ENCODE results near the gene KNSTRN. TPM values are rescaled to one million over a fixed set of nuclear protein-coding genes. Genes with fewer than 3 reads are reported as not detected.

KNSTRN gene
- polyA plus RNA-seq, 1 donor: 46.4 TPM

- DNase-seq: no peak
Observed at GRCh38 chr15:40365624-40366456, 16.7 kb upstream of the KNSTRN start.

- no peak for DNase-seq
Observed at GRCh38 chr15:40366457-40367370, 15.8 kb upstream of the KNSTRN start.

GRCh38 chr15:40367371-40367685 is 15.2 kb upstream of the KNSTRN start:
- no peak for DNase-seq

- DNase-seq: peak; percentile 83
Observed at GRCh38 chr15:40367686-40368611, 14.6 kb upstream of the KNSTRN start.

GRCh38 chr15:40368719-40369473 is 13.6 kb upstream of the KNSTRN start:
- DNase-seq: no peak

- no peak for DNase-seq
Observed at GRCh38 chr15:40369474-40369869, 13.0 kb upstream of the KNSTRN start.

- DNase-seq: no peak
Observed at GRCh38 chr15:40369971-40370370, 12.6 kb upstream of the KNSTRN start.

- DNase-seq: no peak
Observed at GRCh38 chr15:40372981-40373380, 9.5 kb upstream of the KNSTRN start.

- DNase-seq: no peak
Observed at GRCh38 chr15:40377606-40378005, 4.9 kb upstream of the KNSTRN start.

- DNase-seq: no peak
Observed at GRCh38 chr15:40379374-40379773, 3.1 kb upstream of the KNSTRN start.

GRCh38 chr15:40379853-40380252 is 2.7 kb upstream of the KNSTRN start:
- no peak for DNase-seq

- no peak for DNase-seq
Observed at GRCh38 chr15:40380636-40381035, 1.9 kb upstream of the KNSTRN start.

- no peak for DNase-seq
Observed at GRCh38 chr15:40381818-40382529, 547 bp upstream of the KNSTRN start.

- DNase-seq: no peak
Observed at GRCh38 chr15:40386480-40386879, 4.0 kb downstream of the KNSTRN start.

GRCh38 chr15:40388941-40389823 is 6.7 kb downstream of the KNSTRN start:
- DNase-seq: no peak

GRCh38 chr15:40389824-40390595 is 7.5 kb downstream of the KNSTRN start:
- DNase-seq: no peak

- no peak for DNase-seq
Observed at GRCh38 chr15:40392986-40393948, 10.7 kb downstream of the KNSTRN start.

All from left kidney (tissue), 2 donors.